Measurements from ENCODE around the gene RBFOX1.

GRCh38 chr16:7548796-7549318 lies 216.2 kb downstream of the RBFOX1 start:
- TF ChIP-seq EZH2 (IDR thresholded peaks at IDR 0.05; ENCODE audit: borderline replicate concordance, insufficient read depth, low read depth, low read length, poor library complexity, severe bottlenecking) (no peak), CTCF (IDR thresholded peaks at IDR 0.05) (no peak)
